ENCODE measurements around the gene RCVRN. TPM values are rescaled to one million over a fixed set of nuclear protein-coding genes. Genes with fewer than 3 reads are reported as not detected.

The RCVRN gene
- total RNA-seq, 1 donor from 2014 or later = not detected

DNA sequence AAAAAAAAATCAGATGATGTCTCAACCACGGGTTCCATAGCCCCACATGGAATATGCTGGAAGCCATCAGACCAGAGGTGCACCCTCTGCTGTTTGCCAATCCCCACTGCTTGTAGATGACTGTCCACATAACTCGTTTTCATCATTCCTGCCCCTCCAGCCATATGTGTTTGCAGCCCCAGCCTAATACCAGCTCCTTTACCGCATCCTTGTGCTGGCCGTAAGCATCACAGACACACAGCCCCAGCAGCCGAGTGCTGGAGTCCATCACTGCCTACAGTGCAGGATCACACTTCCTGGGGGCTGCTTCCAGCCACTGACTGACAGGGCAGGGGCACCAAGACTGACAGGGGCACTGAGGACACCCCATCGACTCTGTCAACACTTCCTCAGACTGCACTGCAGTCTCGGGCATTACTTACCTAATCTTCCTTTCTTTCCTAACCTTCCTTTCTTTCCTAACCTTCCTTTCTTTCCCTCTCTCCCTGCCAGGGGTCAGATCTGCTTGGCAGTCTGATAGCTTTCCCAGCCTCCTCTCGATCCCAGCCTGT, 5.0 kb downstream of the RCVRN start:
- TF ChIP-seq, protein P1, sequence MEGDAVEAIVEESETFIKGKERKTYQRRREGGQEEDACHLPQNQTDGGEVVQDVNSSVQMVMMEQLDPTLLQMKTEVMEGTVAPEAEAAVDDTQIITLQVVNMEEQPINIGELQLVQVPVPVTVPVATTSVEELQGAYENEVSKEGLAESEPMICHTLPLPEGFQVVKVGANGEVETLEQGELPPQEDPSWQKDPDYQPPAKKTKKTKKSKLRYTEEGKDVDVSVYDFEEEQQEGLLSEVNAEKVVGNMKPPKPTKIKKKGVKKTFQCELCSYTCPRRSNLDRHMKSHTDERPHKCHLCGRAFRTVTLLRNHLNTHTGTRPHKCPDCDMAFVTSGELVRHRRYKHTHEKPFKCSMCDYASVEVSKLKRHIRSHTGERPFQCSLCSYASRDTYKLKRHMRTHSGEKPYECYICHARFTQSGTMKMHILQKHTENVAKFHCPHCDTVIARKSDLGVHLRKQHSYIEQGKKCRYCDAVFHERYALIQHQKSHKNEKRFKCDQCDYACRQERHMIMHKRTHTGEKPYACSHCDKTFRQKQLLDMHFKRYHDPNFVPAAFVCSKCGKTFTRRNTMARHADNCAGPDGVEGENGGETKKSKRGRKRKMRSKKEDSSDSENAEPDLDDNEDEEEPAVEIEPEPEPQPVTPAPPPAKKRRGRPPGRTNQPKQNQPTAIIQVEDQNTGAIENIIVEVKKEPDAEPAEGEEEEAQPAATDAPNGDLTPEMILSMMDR (IDR thresholded peaks at IDR 0.05) = peak; percentile 23
- no peaks in the 10 kb centered on the region for H3K9me3 Mint-ChIP-seq (ENCODE audit: low read depth)
- H3K4me3 Mint-ChIP-seq (ENCODE audit: unreplicated experiment) = no peak overlapping the region
- H3K4me1 Mint-ChIP-seq (ENCODE audit: low read depth) = peaks cover 15% of the 10 kb centered on the region
- no peaks in the 10 kb centered on the region for H3K27me3 Mint-ChIP-seq (ENCODE audit: low read depth)
- no peak for DNase-seq (ENCODE audit: low spot score)
- no peaks in the 10 kb centered on the region for H3K36me3 Mint-ChIP-seq (ENCODE audit: low read depth)
- H3K27ac Mint-ChIP-seq (ENCODE audit: unreplicated experiment) = no peak overlapping the region

DNA sequence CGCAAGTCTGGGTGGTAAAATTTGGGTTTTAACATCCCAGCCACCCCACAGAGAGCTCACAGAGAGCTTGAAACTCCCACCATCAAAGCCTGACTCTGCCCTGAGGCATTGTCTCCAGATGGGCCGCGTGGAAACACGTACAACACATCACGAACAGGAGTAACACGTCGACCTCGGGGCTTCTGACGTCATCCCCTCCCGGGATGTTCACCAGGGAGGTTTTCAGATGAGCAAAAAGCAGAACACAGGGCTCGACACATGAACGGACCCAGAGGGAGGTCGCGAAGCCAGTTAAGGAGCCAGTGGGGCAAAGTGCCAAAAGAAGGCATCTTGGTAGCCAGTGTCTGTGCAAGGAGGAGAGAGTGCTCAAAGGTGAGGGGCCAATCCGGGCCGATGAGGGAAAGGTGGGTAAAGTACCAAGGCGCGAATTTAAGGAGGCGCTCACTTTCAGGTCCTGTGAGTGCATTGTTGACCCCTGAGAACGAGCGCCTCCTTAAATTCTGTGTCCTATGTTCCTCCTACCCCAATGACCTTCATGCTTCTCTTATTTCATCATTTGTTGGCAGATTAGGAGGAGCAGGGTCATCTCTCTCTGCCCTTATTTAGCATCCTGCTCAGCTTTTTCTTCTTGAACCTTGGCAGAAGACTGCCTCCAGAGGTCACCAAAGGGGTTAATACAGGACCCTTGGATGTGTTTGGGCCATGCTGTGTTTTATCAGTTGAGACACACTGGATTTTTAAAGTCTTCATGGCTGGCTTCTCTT, 5.6 kb downstream of the RCVRN start:
- peaks cover 15% of the 10 kb centered on the region for H3K4me1 Mint-ChIP-seq (ENCODE audit: low read depth)
- no peaks in the 10 kb centered on the region for H3K36me3 Mint-ChIP-seq (ENCODE audit: low read depth)
- TF ChIP-seq, protein P1 (IDR thresholded peaks at IDR 0.05) = no peak
- H3K9me3 Mint-ChIP-seq (ENCODE audit: low read depth) = no peaks in the 10 kb centered on the region
- no peak overlapping the region for H3K4me3 Mint-ChIP-seq (ENCODE audit: unreplicated experiment)
- no peak for DNase-seq (ENCODE audit: low spot score)
- no peaks in the 10 kb centered on the region for H3K27me3 Mint-ChIP-seq (ENCODE audit: low read depth)
- no peak overlapping the region for H3K27ac Mint-ChIP-seq (ENCODE audit: unreplicated experiment)

DNA sequence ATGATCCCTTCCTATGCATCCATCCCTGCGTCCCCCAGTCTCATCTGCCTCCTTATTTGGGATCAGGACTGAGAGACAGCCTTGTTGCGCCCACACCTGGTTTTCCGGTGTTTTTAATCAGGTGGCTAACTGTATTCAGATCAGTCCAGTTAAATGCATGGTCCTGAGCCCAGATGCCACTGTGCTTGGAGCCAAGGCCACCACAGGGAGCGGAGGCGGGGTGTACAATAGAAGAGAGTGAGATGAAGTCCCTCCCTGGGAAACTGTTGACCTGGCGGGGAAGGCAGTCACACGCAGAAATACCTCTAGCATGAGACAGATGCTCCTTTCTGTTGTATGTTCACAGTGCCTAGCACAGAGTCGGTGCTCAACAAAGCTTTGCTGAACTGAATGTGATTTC, 6.3 kb downstream of the RCVRN start:
- Mint-ChIP-seq H3K9me3 (ENCODE audit: low read depth) (no peaks in the 10 kb centered on the region), H3K27me3 (ENCODE audit: low read depth) (no peaks in the 10 kb centered on the region), H3K36me3 (ENCODE audit: low read depth) (no peaks in the 10 kb centered on the region), H3K4me3 (ENCODE audit: unreplicated experiment) (no peak overlapping the region), H3K27ac (ENCODE audit: unreplicated experiment) (no peak overlapping the region), H3K4me1 (ENCODE audit: low read depth) (peaks cover 21% of the 10 kb centered on the region)
- TF ChIP-seq, protein P1 (IDR thresholded peaks at IDR 0.05) = no peak
- no peak for DNase-seq (ENCODE audit: low spot score)

DNA sequence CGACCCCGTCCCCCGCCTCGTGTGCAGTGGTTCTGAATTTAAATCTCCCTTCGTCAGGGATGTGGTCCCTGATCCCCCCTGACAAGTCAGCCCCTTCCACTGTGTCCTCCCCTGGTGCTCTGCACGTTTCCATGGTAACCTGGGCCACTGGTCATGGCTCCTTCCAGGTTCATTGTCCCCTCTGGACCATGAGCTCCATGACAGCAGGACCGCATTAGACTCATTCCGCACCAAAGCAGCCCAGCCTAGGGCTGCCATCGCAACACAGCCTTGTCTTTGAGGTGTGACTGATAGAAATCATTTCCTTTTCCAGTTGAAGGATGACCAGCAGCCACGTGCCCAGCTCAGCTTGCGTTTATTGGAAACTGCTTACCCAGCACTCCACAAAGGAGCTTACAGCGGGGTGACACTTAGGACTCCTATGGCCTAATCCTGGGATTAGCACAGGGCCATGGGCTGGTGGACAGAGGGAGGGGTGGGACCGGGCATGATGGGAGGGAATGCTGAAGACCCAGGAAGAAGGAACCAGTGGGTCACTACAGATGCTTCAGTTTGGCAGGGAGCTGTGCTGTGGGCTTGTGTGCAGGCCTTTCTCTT, 7.6 kb downstream of the RCVRN start:
- peaks cover 29% of the 10 kb centered on the region for H3K4me1 Mint-ChIP-seq (ENCODE audit: low read depth)
- TF ChIP-seq, protein P1 (IDR thresholded peaks at IDR 0.05) = no peak
- DNase-seq (ENCODE audit: low spot score) = no peak
- peaks cover 3% of the 10 kb centered on the region for H3K9me3 Mint-ChIP-seq (ENCODE audit: low read depth)
- peaks cover 3% of the 10 kb centered on the region for H3K36me3 Mint-ChIP-seq (ENCODE audit: low read depth)
- no peaks in the 10 kb centered on the region for H3K27me3 Mint-ChIP-seq (ENCODE audit: low read depth)
- H3K27ac Mint-ChIP-seq (ENCODE audit: unreplicated experiment) = no peak overlapping the region
- H3K4me3 Mint-ChIP-seq (ENCODE audit: unreplicated experiment) = no peak overlapping the region

DNA sequence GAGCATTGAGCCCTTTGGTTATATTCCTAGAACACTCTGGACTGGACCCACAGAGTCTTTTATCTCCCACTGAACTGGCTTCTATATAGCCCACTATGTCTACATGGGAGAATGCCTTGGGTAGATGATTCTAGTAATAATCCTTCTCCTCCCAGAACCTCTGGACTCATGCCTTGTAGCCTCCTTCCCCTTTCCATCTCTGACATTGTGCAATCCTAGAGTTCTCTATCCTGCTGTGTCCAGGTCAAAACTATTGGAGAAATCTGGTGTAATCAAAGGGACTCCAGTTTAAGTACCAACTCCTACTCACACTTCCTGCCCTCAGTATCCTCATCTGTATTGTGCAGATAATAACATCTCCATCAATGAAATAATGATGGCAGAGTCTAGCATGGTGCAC, 9.1 kb downstream of the RCVRN start:
- TF ChIP-seq, protein P1 (IDR thresholded peaks at IDR 0.05) = no peak
- no peak for DNase-seq (ENCODE audit: low spot score)
- H3K36me3 Mint-ChIP-seq (ENCODE audit: low read depth) = peaks cover 3% of the 10 kb centered on the region
- no peak overlapping the region for H3K27ac Mint-ChIP-seq (ENCODE audit: unreplicated experiment)
- H3K4me3 Mint-ChIP-seq (ENCODE audit: unreplicated experiment) = no peak overlapping the region
- H3K27me3 Mint-ChIP-seq (ENCODE audit: low read depth) = no peaks in the 10 kb centered on the region
- H3K9me3 Mint-ChIP-seq (ENCODE audit: low read depth) = peaks cover 3% of the 10 kb centered on the region
- H3K4me1 Mint-ChIP-seq (ENCODE audit: low read depth) = peaks cover 25% of the 10 kb centered on the region

Data from chondrocyte (in vitro differentiated cells).